Adipocyte (in vitro differentiated cells): Measurements from ENCODE around the gene PIGBOS1.
"Not testable (repeated sequence)": the region's sequence is repeated elsewhere in the genome, so short reads cannot be mapped to it uniquely, and the experiment has no call there.

ENCODE experiments used
- DNase-seq: peaks from one replicate; pipeline ENCODE4 v3.0.0-alpha.2; 2015; ENCODE audit warnings: low read depth
- H3K27me3 ChIP-seq: replicated peaks from 2 replicates; pipeline ENCODE4 v1.7.0; 2013; ENCODE audit warnings: mild to moderate bottlenecking, low read length, moderate library complexity; ENCODE audit not compliant: control insufficient read depth, insufficient read depth
- H3K36me3 ChIP-seq: 2 replicates; pipeline ENCODE4 v1.7.0; 2013; ENCODE audit warnings: low read length, mild to moderate bottlenecking, moderate library complexity; ENCODE audit not compliant: control insufficient read depth, insufficient read depth, severe bottlenecking
- H3K4me1 ChIP-seq: 2 replicates; pipeline ENCODE4 v1.7.0; 2013; ENCODE audit warnings: mild to moderate bottlenecking, low read length, moderate library complexity; ENCODE audit not compliant: control insufficient read depth, insufficient read depth
- H3K4me3 ChIP-seq: 2 replicates; pipeline ENCODE4 v1.7.0; 2013; ENCODE audit warnings: mild to moderate bottlenecking, low read length, moderate library complexity
- H3K9ac ChIP-seq: 2 replicates; pipeline ENCODE4 v1.7.0; 2013; ENCODE audit warnings: mild to moderate bottlenecking, low read length, moderate library complexity
- H3K9me3 ChIP-seq: 2 replicates; pipeline ENCODE4 v1.7.0; 2013; ENCODE audit warnings: mild to moderate bottlenecking, low read length, moderate library complexity; ENCODE audit not compliant: control insufficient read depth

Gene PIGBOS1

DNA sequence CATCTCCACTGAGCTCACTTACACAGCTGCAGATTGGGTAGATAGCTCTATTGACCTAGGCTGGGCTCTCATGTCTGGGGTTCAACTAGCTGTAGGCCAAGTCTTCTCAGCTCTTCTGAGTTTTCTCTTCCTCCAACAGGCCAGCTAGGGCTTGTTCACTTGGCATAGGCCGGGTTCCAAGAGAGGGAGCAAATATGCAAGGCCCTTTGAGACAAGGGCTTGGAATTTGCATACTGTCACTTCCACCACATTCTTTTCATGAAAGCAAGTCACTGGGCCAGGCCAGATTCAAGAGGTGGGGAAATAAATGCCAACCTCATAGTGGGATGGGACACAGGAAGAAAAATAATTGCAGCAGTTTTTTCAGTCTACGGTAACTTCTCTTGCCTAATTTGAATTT, 25.3 kb upstream of the PIGBOS1 start:
- Histone ChIP-seq H3K4me3 (no peak overlapping the region), H3K4me1 (peaks cover 21% of the 10 kb centered on the region), H3K27me3 (no peaks in the 10 kb centered on the region), H3K9ac (no peak overlapping the region), H3K36me3 (peaks cover 15% of the 10 kb centered on the region), H3K9me3 (no peaks in the 10 kb centered on the region)
- DNase-seq, result peak; percentile 9

DNA sequence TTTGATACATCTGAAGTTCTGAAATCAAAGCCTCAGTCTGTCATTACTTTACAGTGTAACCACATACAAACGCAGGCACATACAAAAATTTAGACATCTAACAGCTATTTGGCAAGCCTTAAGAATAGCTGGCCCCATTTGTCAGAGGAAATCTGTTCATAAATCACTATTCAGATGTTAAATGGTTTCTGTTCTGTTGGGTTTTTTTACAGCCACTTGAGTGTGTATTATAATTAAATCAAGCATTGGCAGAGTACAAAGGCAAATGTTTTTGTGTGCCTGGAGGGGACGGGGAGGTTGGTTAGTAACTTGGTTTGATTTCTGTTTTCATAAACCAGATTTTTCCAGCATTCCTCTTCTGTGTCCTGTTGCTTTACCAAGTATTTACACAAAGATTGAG, 24.2 kb upstream of the PIGBOS1 start:
- H3K4me1 ChIP-seq, result peaks cover 21% of the 10 kb centered on the region
- no peaks in the 10 kb centered on the region for H3K9me3 ChIP-seq
- peak; percentile 48 for DNase-seq
- no peak overlapping the region for H3K9ac ChIP-seq
- no peak overlapping the region for H3K4me3 ChIP-seq
- peaks cover 22% of the 10 kb centered on the region for H3K36me3 ChIP-seq
- no peaks in the 10 kb centered on the region for H3K27me3 ChIP-seq

DNA sequence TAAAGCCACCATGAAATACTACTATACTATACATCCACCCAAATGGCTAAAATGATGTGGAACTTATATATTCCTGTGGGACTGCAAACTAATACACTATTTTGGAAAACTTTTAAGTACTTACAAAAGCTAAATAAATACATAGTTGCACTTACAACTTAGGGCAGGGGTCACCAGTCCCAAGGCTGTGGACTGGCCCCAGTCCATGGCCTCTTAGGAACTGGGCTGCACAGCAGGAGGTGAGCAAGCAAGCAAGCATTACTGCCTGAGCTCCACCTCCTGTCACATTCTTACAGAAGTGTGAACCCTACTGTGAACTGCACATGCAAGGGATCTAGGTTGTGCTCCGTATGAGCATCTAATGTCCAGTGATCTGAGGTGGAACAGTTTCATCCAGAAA, 18.2 kb upstream of the PIGBOS1 start:
- peaks cover 50% of the 10 kb centered on the region for H3K36me3 ChIP-seq
- no peaks in the 10 kb centered on the region for H3K9me3 ChIP-seq
- H3K4me3 ChIP-seq, result no peak overlapping the region
- no peak for DNase-seq
- H3K27me3 ChIP-seq, result no peaks in the 10 kb centered on the region
- no peaks in the 10 kb centered on the region for H3K4me1 ChIP-seq
- H3K9ac ChIP-seq, result no peak overlapping the region

DNA sequence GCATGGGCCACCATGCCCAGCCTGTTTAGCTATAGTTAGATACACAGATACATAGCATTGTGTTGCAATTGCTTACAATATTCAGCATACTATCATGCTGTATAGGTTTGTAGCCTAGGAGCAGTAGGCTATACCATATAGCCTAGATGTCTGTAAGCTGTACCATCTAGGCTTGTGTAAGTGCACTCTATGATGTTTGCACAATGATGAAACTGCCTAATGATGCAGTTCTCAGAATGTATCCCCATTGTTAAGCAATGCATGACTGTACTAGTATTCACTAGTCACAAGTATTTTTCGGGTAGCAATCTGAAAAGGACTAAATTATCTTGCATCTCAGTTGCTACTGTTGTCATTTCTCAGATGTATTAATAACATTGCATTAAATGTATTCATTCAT, 16.1 kb upstream of the PIGBOS1 start:
- H3K9ac ChIP-seq, result no peak overlapping the region
- H3K4me3 ChIP-seq, result no peak overlapping the region
- H3K27me3 ChIP-seq, result no peaks in the 10 kb centered on the region
- no peaks in the 10 kb centered on the region for H3K4me1 ChIP-seq
- H3K9me3 ChIP-seq, result no peaks in the 10 kb centered on the region
- no peak for DNase-seq
- peaks cover 46% of the 10 kb centered on the region for H3K36me3 ChIP-seq

DNA sequence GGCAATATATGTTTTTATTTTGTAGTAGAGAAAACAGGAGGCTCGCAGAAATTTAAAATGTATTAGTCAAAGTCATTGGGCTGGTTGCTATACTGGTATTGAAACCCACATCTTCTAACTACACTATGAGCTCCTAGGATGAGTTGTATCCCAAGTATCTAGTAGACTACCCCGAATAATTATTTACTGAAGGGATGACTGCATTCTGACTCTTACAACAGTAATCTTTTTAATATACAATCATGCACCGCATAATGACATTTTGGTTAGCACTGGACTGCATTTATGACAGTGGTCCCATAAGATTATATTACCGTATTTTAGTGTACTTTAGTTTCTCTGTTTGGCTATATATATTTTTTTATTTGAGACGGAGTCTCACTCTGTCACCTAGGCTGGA, 15.4 kb upstream of the PIGBOS1 start:
- no peak for DNase-seq
- peaks cover 50% of the 10 kb centered on the region for H3K36me3 ChIP-seq
- no peaks in the 10 kb centered on the region for H3K9me3 ChIP-seq
- no peak overlapping the region for H3K9ac ChIP-seq
- no peaks in the 10 kb centered on the region for H3K4me1 ChIP-seq
- no peaks in the 10 kb centered on the region for H3K27me3 ChIP-seq
- H3K4me3 ChIP-seq, result no peak overlapping the region

DNA sequence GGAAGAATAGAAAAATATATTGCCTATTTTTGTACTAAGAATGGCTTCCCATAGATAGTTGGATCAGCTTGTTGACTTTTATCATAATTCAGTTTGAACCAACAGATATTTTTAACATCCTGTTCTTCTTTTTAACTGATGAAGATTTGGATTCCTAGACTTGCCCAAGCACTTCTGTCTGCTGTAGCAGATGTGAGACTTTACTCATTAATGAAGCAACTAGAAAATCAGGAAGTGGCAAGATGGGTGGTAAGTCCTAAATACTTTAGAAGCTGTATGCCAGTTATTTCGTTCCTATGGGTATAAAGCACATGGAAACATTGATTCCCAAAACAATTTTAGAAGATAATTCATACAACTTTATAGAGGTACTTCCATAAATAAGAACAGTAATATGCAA, 8.5 kb upstream of the PIGBOS1 start:
- Histone ChIP-seq H3K27me3 (no peaks in the 10 kb centered on the region), H3K4me3 (no peak overlapping the region), H3K9ac (no peak overlapping the region), H3K36me3 (peaks cover 22% of the 10 kb centered on the region), H3K4me1 (no peaks in the 10 kb centered on the region), H3K9me3 (no peaks in the 10 kb centered on the region)
- DNase-seq, result no peak

DNA sequence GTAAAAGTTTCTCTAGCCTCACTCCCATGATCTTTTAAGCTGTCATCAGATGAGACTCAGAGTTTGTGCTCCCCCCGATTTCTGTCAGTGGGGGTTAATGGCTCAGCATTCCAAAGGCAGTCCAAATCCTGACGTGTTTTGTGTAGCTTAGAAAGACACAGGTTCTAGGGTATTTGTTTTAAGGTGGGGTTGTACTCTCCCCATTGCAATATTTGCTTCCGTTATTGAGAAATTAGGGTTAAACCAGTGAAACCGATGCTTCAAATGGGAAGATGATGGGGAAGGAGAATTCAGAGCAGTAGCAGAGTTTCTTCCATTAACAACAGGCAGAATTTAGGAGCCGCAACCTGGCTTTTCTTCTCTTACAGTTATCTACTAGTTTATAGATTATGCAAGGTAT, 3.5 kb upstream of the PIGBOS1 start:
- DNase-seq, result no peak
- Histone ChIP-seq H3K9ac (no peak overlapping the region), H3K27me3 (no peaks in the 10 kb centered on the region), H3K36me3 (peaks cover 2% of the 10 kb centered on the region), H3K4me3 (no peak overlapping the region), H3K9me3 (no peaks in the 10 kb centered on the region), H3K4me1 (peaks cover 16% of the 10 kb centered on the region)

DNA sequence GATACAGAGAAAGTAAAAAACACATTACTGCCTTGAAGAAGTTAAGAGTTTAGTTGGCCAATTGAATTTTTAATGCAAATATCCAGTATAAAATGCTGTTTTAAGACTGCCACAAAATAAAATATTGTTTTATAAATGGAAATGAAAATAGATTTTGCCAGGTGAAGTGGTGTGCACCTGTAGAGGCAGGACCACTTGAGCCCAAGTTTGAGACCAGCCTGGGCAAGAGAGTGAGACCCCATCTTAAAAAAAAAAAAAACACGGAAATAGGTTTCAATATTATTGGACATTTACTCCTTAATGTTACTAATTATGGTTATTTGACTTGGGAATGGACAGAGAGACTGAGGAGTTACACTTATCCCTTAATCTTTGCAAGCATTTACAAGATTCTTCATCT, 2.0 kb upstream of the PIGBOS1 start:
- no peak overlapping the region for H3K9ac ChIP-seq
- no peaks in the 10 kb centered on the region for H3K9me3 ChIP-seq
- H3K4me1 ChIP-seq, result peaks cover 26% of the 10 kb centered on the region
- H3K4me3 ChIP-seq, result no peak overlapping the region
- no peaks in the 10 kb centered on the region for H3K27me3 ChIP-seq
- no peak for DNase-seq
- H3K36me3 ChIP-seq, result no peaks in the 10 kb centered on the region

DNA sequence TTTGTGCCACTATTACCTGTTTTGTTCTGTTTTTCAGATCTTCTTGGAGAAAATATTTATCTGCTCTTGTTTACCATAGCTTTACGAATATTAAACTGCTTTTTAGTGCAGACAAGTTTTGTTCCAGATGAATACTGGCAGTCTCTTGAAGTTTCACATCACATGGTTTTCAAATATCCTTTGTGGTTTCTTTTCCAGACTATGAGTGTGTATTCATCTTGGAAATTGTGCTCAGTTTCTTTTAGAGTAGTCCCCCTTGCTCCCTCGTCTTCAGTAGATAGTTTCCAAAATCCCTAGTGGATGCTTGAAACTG, 1.3 kb upstream of the PIGBOS1 start:
- Histone ChIP-seq H3K9ac (peak overlapping the region; percentile 94), H3K27me3 (no peaks in the 10 kb centered on the region), H3K36me3 (no peaks in the 10 kb centered on the region), H3K4me1 (peaks cover 26% of the 10 kb centered on the region), H3K9me3 (no peaks in the 10 kb centered on the region), H3K4me3 (peak overlapping the region; percentile 87)
- DNase-seq, result no peak

DNA sequence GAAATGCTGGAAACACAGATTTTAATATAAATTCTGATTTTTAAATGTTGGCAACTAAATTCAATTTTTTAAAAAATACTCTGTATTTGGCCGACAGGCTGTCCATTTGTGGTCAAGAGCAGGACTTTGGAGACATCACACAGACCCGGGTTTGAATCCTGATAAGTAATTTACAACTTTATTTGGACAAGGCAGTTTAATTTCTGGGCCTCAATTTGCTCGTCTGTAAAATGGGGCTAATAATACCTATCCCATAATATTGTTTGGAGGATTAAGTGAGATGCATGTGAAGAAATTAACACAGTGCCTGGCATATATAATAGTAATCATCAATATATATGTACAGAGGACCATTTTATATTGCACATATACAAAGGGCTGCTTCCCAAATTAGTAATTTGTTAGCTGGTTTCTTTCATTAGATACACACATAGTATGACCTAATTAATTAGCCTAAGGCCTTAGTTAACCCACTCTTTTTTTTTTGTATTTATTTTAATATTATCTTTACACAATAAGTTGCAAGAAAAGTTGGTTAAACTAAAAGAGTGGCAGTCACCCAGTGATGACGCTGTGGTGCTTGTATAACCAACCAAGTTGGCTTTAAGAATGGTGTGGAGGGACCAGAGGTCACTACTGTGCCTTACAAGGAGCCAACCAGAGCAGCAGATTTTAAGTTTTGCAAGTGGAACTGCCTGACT, 764 bp upstream of the PIGBOS1 start:
- Histone ChIP-seq H3K4me1 (peaks cover 26% of the 10 kb centered on the region), H3K9ac (peak overlapping the region; percentile 94), H3K4me3 (peak overlapping the region; percentile 87), H3K9me3 (no peaks in the 10 kb centered on the region), H3K36me3 (no peaks in the 10 kb centered on the region), H3K27me3 (no peaks in the 10 kb centered on the region)
- no peak for DNase-seq

DNA sequence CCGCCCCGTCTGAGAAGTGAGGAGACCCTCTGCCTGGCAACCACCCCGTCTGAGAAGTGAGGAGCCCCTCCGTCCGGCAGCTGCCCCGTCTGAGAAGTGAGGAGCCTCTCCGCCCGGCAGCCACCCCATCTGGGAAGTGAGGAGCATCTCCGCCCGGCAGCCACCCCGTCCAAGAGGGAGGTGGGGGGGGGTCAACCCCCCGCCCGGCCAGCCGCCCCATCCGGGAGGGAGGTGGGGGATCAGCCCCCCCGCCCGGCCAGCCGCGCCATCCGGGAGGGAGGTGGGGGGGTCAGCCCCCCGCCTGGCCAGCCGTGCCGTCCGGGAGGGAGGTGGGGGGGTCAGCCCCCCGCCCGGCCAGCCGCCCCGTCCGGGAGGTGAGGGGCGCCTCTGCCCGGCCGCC, 16.1 kb downstream of the PIGBOS1 start:
- H3K9ac ChIP-seq, DNase-seq, H3K27me3 ChIP-seq, H3K9me3 ChIP-seq, H3K4me3 ChIP-seq, H3K4me1 ChIP-seq: not testable (repeated sequence)
- H3K36me3 ChIP-seq, result peaks cover 14% of the 10 kb centered on the region

DNA sequence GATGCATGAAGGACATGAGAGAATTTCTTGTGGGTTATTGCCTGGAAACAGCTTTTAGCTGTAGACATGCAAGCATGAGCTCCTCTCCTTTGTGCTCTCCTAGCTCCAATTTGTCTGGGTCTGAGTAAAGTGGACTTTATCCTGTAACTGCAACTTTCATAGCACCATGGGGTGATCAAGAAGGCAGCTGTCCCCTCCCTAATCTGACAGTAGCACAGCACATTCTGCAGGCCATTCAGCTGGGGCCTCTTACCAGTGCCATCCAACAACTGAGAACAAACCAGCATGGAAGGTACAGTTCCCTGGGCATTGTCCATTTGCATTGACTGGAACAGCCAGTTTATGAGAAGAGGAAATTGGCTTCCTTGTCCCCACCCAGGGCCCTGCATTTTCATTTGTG, 21.6 kb downstream of the PIGBOS1 start:
- no peaks in the 10 kb centered on the region for H3K27me3 ChIP-seq
- no peaks in the 10 kb centered on the region for H3K9me3 ChIP-seq
- DNase-seq, result no peak
- H3K4me1 ChIP-seq, result no peaks in the 10 kb centered on the region
- H3K36me3 ChIP-seq, result no peaks in the 10 kb centered on the region
- H3K9ac ChIP-seq, result no peak overlapping the region
- H3K4me3 ChIP-seq, result no peak overlapping the region
